Astrocyte (in vitro differentiated cells and primary cell): ENCODE data around the gene ATAD3A. TPM values are rescaled to one million over a fixed set of nuclear protein-coding genes. Genes with fewer than 3 reads are reported as not detected.

Experiments used
- DNase-seq: peaks from one replicate; pipeline ENCODE4 v3.0.0-alpha.2; 2010; ENCODE audit warnings: low read depth
- FAIRE-seq: peaks from 2 replicates; lab custom pipeline; 2011; peaks lifted over from hg19 to GRCh38; lab: Jason Lieb, UNC
- H2AFZ ChIP-seq: 2 replicates; pipeline ENCODE4 v1.6.0; 2012; ENCODE audit warnings: low read depth, low read length, inconsistent platforms
- H3K27ac ChIP-seq: 2 replicates; pipeline ENCODE4 v1.5.1; 2011; ENCODE audit warnings: low read depth, low read length, inconsistent platforms
- H3K27me3 ChIP-seq: 2 replicates; pipeline ENCODE4 v1.6.0; 2011; ENCODE audit warnings: low read length, inconsistent platforms; ENCODE audit not compliant: insufficient read depth
- H3K36me3 ChIP-seq: 2 replicates; pipeline ENCODE4 v1.5.1; 2011; ENCODE audit warnings: low read length, inconsistent platforms; ENCODE audit not compliant: insufficient read depth
- H3K4me1 ChIP-seq: 2 replicates; pipeline ENCODE4 v1.5.1; 2011; ENCODE audit warnings: low read length, inconsistent platforms; ENCODE audit not compliant: insufficient read depth
- H3K4me2 ChIP-seq: 2 replicates; pipeline ENCODE4 v1.6.0; 2012; ENCODE audit warnings: low read length, inconsistent platforms
- H3K4me3 ChIP-seq: 2 replicates; pipeline ENCODE4 v1.5.1; 2011; ENCODE audit warnings: low read depth, mild to moderate bottlenecking, low read length, inconsistent platforms; ENCODE audit not compliant: insufficient read depth
- H3K79me2 ChIP-seq: 2 replicates; pipeline ENCODE4 v1.6.0; 2012; ENCODE audit warnings: mild to moderate bottlenecking, low read length, inconsistent platforms; ENCODE audit not compliant: insufficient read depth
- H3K9ac ChIP-seq: 2 replicates; pipeline ENCODE4 v1.6.0; 2012; ENCODE audit warnings: mild to moderate bottlenecking, low read length, inconsistent platforms
- H3K9me3 ChIP-seq: 2 replicates; pipeline ENCODE4 v1.5.1; 2012; ENCODE audit warnings: low read depth, mild to moderate bottlenecking, low read length, inconsistent platforms; ENCODE audit not compliant: insufficient read depth
- H4K20me1 ChIP-seq: 2 replicates; pipeline ENCODE4 v1.6.0; 2012; ENCODE audit warnings: low read length, inconsistent platforms; ENCODE audit not compliant: insufficient read depth
- H3K27ac Mint-ChIP-seq: one replicate; pipeline ENCODE4 v1.8.0; 2021; ENCODE audit warnings: mild to moderate bottlenecking, mixed read lengths; ENCODE audit not compliant: unreplicated experiment
- H3K27me3 Mint-ChIP-seq: one replicate; pipeline ENCODE4 v1.8.0; 2021; ENCODE audit warnings: low read depth, mixed read lengths; ENCODE audit not compliant: unreplicated experiment
- H3K36me3 Mint-ChIP-seq: one replicate; pipeline ENCODE4 v1.8.0; 2021; ENCODE audit warnings: low read depth, mixed read lengths; ENCODE audit not compliant: unreplicated experiment
- H3K4me1 Mint-ChIP-seq: one replicate; pipeline ENCODE4 v1.8.0; 2021; ENCODE audit warnings: low read depth, mixed read lengths; ENCODE audit not compliant: unreplicated experiment
- H3K4me3 Mint-ChIP-seq: one replicate; pipeline ENCODE4 v1.8.0; 2021; ENCODE audit warnings: mild to moderate bottlenecking, moderate library complexity, mixed read lengths; ENCODE audit not compliant: unreplicated experiment
- H3K9me3 Mint-ChIP-seq: one replicate; pipeline ENCODE4 v1.8.0; 2021; ENCODE audit warnings: mild to moderate bottlenecking, mixed read lengths; ENCODE audit not compliant: unreplicated experiment
- EZH2 ChIP-seq: IDR thresholded peaks from 2 replicates; pipeline ENCODE4 v1.6.1; 2012; ENCODE audit warnings: mild to moderate bottlenecking, low read length, inconsistent platforms; ENCODE audit not compliant: insufficient read depth
- total RNA-seq: library from RNA; stranded (reverse); gene quantifications from 2 replicates; pipeline ENCODE4 v1.2.1, GENCODE V29; 2021
- TF ChIP-seq, protein P1 (sequence below): IDR thresholded peaks from 2 replicates; pipeline ENCODE4 v1.5.1; 2011; ENCODE audit warnings: low read depth, mild to moderate bottlenecking, inconsistent platforms, low read length, moderate library complexity; ENCODE audit not compliant: insufficient read depth

Gene ATAD3A
- total RNA-seq, 1 donor from 2014 or later = 54.9 TPM

DNA sequence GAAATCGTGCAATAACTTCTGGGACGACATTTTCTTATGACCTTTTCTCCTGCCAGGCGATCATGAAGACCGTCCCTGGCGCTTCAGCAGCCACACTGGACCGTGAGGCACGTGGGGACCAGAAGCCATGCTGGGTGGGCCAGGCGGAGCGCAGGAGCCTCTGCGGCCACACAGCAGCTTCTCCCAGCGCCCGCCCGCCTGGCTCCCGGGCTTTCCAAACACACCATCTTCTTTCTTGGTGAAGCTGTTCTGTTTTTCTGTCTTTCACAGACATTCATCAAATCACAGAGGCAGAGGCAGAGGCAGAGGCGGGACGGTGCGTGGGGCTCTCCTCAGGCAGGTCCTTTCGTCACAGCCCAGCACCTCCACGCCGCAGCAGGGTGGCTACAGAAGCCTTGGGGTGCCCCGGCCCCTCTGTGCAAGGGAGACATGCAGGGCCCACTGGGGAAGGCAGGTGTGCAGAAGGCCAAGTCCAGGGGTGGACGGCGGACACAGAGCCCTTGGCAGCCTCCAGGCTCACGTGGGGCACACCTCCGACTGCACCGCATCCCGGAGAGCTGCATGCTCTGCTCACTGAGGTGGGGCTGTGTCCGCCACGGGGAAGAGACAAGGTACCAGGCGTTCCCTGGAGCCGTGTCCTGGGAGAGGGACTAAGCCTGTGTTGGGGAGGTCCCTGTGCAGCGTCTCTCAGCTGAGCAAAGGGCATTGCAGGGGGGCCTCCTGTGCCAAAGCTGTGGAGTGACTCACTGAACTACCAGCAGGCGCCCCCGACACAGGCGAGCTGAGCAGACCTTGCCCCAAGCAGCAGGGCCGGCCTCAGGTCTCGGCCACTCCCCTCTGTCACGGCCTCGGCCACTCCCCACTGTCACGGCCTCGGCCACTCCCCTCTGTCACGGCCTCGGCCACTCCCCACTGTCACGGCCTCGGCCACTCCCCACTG is 31.1 kb downstream of the ATAD3A start:
- Histone ChIP-seq H2AFZ (no peak overlapping the region), H3K79me2 (peaks cover 15% of the 10 kb centered on the region), H3K4me2 (no peak overlapping the region), H3K36me3 (peaks cover 1% of the 10 kb centered on the region), H4K20me1 (peaks cover 28% of the 10 kb centered on the region), H3K4me3 (no peak overlapping the region), H3K4me1 (peaks cover 13% of the 10 kb centered on the region), H3K27ac (no peak overlapping the region), H3K9ac (no peak overlapping the region), H3K9me3 (no peaks in the 10 kb centered on the region), H3K27me3 (no peaks in the 10 kb centered on the region)
- Mint-ChIP-seq H3K36me3 (peaks cover 11% of the 10 kb centered on the region), H3K4me3 (no peak overlapping the region), H3K4me1 (peaks cover 4% of the 10 kb centered on the region), H3K9me3 (no peaks in the 10 kb centered on the region), H3K27ac (no peak overlapping the region), H3K27me3 (no peaks in the 10 kb centered on the region)
- DNase-seq (no peak), FAIRE-seq (no peak)
- TF ChIP-seq, protein P1, sequence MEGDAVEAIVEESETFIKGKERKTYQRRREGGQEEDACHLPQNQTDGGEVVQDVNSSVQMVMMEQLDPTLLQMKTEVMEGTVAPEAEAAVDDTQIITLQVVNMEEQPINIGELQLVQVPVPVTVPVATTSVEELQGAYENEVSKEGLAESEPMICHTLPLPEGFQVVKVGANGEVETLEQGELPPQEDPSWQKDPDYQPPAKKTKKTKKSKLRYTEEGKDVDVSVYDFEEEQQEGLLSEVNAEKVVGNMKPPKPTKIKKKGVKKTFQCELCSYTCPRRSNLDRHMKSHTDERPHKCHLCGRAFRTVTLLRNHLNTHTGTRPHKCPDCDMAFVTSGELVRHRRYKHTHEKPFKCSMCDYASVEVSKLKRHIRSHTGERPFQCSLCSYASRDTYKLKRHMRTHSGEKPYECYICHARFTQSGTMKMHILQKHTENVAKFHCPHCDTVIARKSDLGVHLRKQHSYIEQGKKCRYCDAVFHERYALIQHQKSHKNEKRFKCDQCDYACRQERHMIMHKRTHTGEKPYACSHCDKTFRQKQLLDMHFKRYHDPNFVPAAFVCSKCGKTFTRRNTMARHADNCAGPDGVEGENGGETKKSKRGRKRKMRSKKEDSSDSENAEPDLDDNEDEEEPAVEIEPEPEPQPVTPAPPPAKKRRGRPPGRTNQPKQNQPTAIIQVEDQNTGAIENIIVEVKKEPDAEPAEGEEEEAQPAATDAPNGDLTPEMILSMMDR = no peak
- no peak for TF ChIP-seq EZH2

DNA sequence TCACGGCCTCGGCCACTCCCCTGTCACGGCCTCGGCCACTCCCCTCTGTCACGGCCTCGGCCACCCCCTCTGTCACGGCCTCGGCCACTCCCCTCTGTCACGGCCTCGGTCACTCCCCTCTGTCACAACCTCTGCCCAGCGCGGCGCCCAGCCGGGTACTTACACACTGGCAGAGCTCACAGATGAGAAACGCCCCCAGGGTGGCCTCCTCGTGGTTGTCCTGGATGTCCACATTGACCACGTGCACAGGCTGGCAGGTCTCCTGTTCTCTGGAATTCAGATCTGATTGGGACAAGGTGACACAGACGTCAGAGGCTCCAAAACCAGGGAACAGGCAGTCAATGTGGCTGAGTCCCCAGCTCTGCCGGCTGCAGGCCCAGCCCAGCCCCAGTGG is 31.7 kb downstream of the ATAD3A start:
- H3K4me1 ChIP-seq = peaks cover 13% of the 10 kb centered on the region

More for the DNA sequence above, 31.7 kb downstream of the ATAD3A start:
- H3K4me3 Mint-ChIP-seq = no peak overlapping the region
- FAIRE-seq = no peak
- peaks cover 23% of the 10 kb centered on the region for H4K20me1 ChIP-seq
- no peak overlapping the region for H3K9ac ChIP-seq
- no peak overlapping the region for H3K4me3 ChIP-seq
- no peaks in the 10 kb centered on the region for H3K9me3 ChIP-seq
- H3K27me3 ChIP-seq = no peaks in the 10 kb centered on the region
- H3K79me2 ChIP-seq = peaks cover 8% of the 10 kb centered on the region
- H3K27ac ChIP-seq = no peak overlapping the region
- H3K36me3 Mint-ChIP-seq = peaks cover 8% of the 10 kb centered on the region
- H3K27me3 Mint-ChIP-seq = no peaks in the 10 kb centered on the region
- H2AFZ ChIP-seq = no peak overlapping the region
- H3K36me3 ChIP-seq = no peaks in the 10 kb centered on the region
- no peaks in the 10 kb centered on the region for H3K9me3 Mint-ChIP-seq
- H3K4me1 Mint-ChIP-seq = peaks cover 1% of the 10 kb centered on the region
- TF ChIP-seq, protein P1 = no peak
- TF ChIP-seq EZH2 = no peak
- no peak overlapping the region for H3K4me2 ChIP-seq
- DNase-seq = no peak
- no peak overlapping the region for H3K27ac Mint-ChIP-seq
